Measurements from ENCODE around the gene TTLL5. TPM values are rescaled to one million over a fixed set of nuclear protein-coding genes. Genes with fewer than 3 reads are reported as not detected.

Gene TTLL5
- total RNA-seq, 3 donors from 2014 or later, result 21.9 to 66.6 (median 35.7) TPM

DNA sequence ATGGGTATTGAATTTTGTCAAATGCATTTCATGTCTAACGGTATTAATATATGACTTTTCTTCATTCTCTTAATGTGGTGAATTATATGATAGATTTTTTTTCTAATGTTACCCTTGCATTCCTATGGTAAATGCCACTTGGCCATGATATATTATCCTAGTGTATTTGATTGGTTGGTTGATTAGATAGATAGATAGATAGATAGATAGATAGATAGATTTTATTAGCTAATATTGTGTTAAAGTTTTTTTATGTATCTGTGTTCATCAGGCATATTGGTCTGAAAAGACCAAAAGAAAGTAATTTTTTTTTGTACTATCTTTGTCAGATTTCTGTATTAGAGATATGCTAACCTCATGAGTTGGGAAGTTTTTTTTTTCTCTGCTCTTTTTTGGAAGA is 196.2 kb downstream of the TTLL5 start:
- intact Hi-C loops (cut with DNase I; ENCODE audit: low total_unique reads), result no loop called here
- DNase-seq (ENCODE audit: low spot score in 2 of 2), result no peak
- no peaks in the 10 kb centered on the region for H3K9me3 ChIP-seq
- TF ChIP-seq POLR2AphosphoS5 (IDR thresholded peaks at IDR 0.05) (no peak), POLR2A (IDR thresholded peaks at IDR 0.05) (no peak)
- TF ChIP-seq, protein P1, sequence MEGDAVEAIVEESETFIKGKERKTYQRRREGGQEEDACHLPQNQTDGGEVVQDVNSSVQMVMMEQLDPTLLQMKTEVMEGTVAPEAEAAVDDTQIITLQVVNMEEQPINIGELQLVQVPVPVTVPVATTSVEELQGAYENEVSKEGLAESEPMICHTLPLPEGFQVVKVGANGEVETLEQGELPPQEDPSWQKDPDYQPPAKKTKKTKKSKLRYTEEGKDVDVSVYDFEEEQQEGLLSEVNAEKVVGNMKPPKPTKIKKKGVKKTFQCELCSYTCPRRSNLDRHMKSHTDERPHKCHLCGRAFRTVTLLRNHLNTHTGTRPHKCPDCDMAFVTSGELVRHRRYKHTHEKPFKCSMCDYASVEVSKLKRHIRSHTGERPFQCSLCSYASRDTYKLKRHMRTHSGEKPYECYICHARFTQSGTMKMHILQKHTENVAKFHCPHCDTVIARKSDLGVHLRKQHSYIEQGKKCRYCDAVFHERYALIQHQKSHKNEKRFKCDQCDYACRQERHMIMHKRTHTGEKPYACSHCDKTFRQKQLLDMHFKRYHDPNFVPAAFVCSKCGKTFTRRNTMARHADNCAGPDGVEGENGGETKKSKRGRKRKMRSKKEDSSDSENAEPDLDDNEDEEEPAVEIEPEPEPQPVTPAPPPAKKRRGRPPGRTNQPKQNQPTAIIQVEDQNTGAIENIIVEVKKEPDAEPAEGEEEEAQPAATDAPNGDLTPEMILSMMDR (IDR thresholded peaks at IDR 0.05), result no peak
- H3K36me3 ChIP-seq, result no peaks in the 10 kb centered on the region
- H3K27me3 ChIP-seq, result no peaks in the 10 kb centered on the region
- no peak overlapping the region for H3K27ac ChIP-seq
- H3K4me1 ChIP-seq, result no peaks in the 10 kb centered on the region
- H3K4me3 ChIP-seq, result no peak overlapping the region

GRCh38 chr14:75858362-75858761 is 197.3 kb downstream of the TTLL5 start:
- Histone ChIP-seq H3K4me3 (no peak overlapping the region), H3K9me3 (no peaks in the 10 kb centered on the region), H3K27me3 (no peaks in the 10 kb centered on the region), H3K27ac (no peak overlapping the region), H3K4me1 (no peaks in the 10 kb centered on the region), H3K36me3 (no peaks in the 10 kb centered on the region)
- no peak for TF ChIP-seq POLR2A (IDR thresholded peaks at IDR 0.05)
- TF ChIP-seq POLR2AphosphoS5 (IDR thresholded peaks at IDR 0.05), result no peak
- TF ChIP-seq, protein P1 (IDR thresholded peaks at IDR 0.05), result no peak
- intact Hi-C loops (cut with DNase I; ENCODE audit: low total_unique reads), result no loop called here
- no peak for DNase-seq (ENCODE audit: low spot score in 2 of 2)

- Histone ChIP-seq H3K4me3 (no peak overlapping the region), H3K27ac (no peak overlapping the region), H3K27me3 (no peaks in the 10 kb centered on the region), H3K36me3 (no peaks in the 10 kb centered on the region), H3K9me3 (no peaks in the 10 kb centered on the region), H3K4me1 (no peaks in the 10 kb centered on the region)
- TF ChIP-seq, protein P1 (IDR thresholded peaks at IDR 0.05), result no peak
- TF ChIP-seq POLR2A (IDR thresholded peaks at IDR 0.05), result no peak
- TF ChIP-seq POLR2AphosphoS5 (IDR thresholded peaks at IDR 0.05), result no peak
- no peak for DNase-seq (ENCODE audit: low spot score in 2 of 2)
- intact Hi-C loops (cut with DNase I; ENCODE audit: low total_unique reads), result no loop called here
These were observed 198.7 kb downstream of the TTLL5 start for GRCh38 chr14:75859746-75860145.

DNA sequence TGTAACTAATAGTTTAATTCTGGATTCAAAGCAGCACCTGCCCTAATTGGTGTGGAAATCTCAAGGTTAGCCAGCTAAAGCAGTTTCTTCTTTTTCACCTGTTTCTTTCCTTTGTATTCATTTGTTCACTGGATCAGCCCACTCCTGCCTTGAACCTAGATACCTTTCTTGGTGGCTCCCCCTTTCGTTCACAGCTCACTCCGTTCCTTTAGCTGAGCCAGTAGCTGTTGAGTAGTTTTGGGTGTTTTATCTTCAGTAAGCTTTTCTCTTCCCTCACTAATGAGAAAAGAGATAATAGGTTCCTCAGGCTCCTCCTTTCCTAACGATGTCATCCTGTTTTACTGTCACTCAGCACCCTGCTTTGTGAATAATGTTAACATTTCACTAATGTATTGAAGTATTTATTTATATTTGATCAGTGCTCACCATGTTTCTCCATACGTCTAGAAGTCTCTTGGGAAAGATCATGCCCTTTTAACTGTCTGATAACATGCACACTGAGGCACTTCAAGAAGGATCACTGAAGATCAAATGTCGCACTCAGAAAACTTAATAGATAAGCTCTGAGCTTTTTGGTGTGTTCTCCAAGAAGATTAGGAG is 199.6 kb downstream of the TTLL5 start:
- Histone ChIP-seq H3K27me3 (no peaks in the 10 kb centered on the region), H3K27ac (no peak overlapping the region), H3K9me3 (no peaks in the 10 kb centered on the region), H3K4me3 (no peak overlapping the region), H3K4me1 (no peaks in the 10 kb centered on the region), H3K36me3 (no peaks in the 10 kb centered on the region)
- intact Hi-C loops (cut with DNase I; ENCODE audit: low total_unique reads), result no loop called here
- TF ChIP-seq, protein P1 (IDR thresholded peaks at IDR 0.05), result no peak
- no peak for TF ChIP-seq POLR2AphosphoS5 (IDR thresholded peaks at IDR 0.05)
- TF ChIP-seq POLR2A (IDR thresholded peaks at IDR 0.05), result no peak
- no peak for DNase-seq (ENCODE audit: low spot score in 2 of 2)

DNA sequence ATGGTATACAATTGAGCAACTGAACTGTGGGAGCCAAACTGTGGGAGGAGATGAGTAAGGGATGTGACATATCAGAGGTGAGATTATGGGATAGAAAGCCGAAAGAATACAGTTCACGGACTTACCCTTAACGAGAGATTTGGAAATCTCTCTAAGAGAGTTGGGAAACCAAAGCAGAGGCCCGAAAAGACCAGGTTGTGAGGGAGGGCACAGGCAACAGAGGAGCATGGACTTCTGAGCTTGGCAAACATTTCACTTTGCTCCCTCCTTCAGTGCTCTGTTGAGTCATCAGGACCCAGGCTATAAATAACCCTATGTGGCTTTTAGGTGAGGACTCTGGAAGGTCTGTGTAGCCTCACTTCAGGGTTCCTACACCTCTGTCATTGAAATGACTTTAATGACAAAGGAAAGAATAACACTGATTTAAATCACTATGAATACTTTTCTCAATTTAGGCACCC is 200.1 kb downstream of the TTLL5 start:
- DNase-seq (ENCODE audit: low spot score in 2 of 2), result no peak
- H3K27ac ChIP-seq, result no peak overlapping the region
- no peak for TF ChIP-seq POLR2A (IDR thresholded peaks at IDR 0.05)
- no peak for TF ChIP-seq POLR2AphosphoS5 (IDR thresholded peaks at IDR 0.05)
- TF ChIP-seq, protein P1 (IDR thresholded peaks at IDR 0.05), result no peak
- no peaks in the 10 kb centered on the region for H3K27me3 ChIP-seq
- H3K4me1 ChIP-seq, result no peaks in the 10 kb centered on the region
- intact Hi-C loops (cut with DNase I; ENCODE audit: low total_unique reads), result no loop called here
- no peaks in the 10 kb centered on the region for H3K36me3 ChIP-seq
- no peaks in the 10 kb centered on the region for H3K9me3 ChIP-seq
- no peak overlapping the region for H3K4me3 ChIP-seq
